ENCODE measurements around the gene FGF18.

FGF18 gene

DNA sequence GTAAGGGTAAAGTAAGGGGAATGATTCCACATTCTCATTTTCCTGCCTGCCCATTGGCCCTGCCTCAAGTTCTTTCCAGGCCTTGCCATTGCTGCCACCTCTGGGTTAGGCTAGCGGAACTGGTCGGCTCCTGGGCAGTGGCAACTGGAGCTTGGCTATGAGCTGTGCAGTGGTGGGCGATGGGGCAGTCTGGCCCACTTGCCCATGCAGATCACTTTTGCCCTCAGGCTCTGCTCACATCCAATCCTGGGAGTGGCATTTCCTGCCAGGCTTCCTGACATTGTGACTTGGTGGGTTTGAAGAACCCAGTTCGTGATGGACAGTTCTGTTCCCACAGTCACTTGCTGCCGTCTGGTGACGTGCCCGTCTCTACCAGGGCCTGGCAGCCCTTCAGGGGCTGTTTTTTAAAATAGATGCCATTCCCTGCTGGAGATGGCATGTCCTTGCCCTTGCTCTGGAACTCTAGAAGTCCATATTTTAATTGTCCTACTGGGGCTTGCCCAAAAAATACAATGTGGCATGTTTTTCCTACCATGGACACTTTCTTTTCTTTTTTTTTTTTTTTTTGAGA lies 86.1 kb downstream of the FGF18 start:
- TF ChIP-seq, protein P1, sequence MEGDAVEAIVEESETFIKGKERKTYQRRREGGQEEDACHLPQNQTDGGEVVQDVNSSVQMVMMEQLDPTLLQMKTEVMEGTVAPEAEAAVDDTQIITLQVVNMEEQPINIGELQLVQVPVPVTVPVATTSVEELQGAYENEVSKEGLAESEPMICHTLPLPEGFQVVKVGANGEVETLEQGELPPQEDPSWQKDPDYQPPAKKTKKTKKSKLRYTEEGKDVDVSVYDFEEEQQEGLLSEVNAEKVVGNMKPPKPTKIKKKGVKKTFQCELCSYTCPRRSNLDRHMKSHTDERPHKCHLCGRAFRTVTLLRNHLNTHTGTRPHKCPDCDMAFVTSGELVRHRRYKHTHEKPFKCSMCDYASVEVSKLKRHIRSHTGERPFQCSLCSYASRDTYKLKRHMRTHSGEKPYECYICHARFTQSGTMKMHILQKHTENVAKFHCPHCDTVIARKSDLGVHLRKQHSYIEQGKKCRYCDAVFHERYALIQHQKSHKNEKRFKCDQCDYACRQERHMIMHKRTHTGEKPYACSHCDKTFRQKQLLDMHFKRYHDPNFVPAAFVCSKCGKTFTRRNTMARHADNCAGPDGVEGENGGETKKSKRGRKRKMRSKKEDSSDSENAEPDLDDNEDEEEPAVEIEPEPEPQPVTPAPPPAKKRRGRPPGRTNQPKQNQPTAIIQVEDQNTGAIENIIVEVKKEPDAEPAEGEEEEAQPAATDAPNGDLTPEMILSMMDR (IDR thresholded peaks at IDR 0.05; ENCODE audit: insufficient read depth, low read length, missing control alignments): no peak
- ChIA-PET POLR2A (no interaction called here), CTCF (interaction anchor here (1.9 kb wide), 1 partner anchor 11 kb away, joined by 4 read pairs; no protein-coding TSS in a partner anchor)
- no peak for DNase-seq (ENCODE audit: low read depth, low spot score)
- H3K4me3 ChIP-seq (ENCODE audit: low read depth, low read length): no peak overlapping the region

DNA sequence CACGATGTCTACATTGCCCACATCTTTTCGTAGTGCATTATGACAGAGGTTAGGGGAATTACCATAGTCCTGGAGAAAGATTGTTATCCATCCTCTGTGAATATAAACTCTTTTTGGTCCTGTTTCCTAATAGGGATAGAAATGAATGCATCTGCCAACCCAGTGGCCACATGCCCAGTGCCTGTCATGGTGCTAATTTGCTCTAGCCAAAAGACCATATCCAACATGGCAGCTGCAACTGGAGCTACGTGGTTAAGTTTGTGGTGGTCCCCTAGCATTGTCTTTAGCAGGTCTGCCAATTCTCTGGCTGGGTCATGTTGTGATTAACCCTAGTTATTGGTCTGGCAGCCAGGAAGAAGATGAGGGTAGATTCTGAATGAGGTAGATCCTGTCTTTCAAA lies 87.5 kb downstream of the FGF18 start:
- H3K4me3 ChIP-seq (ENCODE audit: low read depth, low read length): no peak overlapping the region
- TF ChIP-seq, protein P1 (IDR thresholded peaks at IDR 0.05; ENCODE audit: insufficient read depth, low read length, missing control alignments): no peak
- POLR2A ChIA-PET: no interaction called here
- CTCF ChIA-PET: no interaction called here
- DNase-seq (ENCODE audit: low read depth, low spot score): no peak
